HL-60/S4 (cell line): ENCODE data around the gene HMCN1.

ENCODE experiments used
- in situ Hi-C: fragments of 300-500 bp; cut with MboI; formaldehyde crosslinking; loops from 2 replicates; pipeline ENCODE4 v1.14.3; 2022; ENCODE audit warnings: low sequenced_read_pairs

HMCN1 gene

DNA sequence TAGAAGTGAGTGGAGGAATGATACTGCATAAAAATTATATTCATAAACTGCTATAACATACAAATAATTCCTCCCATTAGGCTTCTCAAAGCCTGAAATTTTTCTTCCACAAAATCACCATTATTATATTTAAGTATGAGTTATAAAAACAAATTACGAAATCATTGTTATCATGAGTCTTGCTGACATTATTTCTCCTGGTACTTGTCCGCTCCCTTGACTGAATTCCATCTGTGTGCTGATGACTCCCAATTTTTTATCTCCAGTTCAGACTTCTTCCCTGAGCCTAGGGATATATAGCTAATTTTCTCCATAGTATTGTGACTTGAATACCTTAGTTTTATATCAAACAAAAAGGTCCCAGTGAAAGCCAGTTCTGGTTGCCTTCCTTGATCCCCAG lies 268.2 kb downstream of the HMCN1 start:
- in situ Hi-C loops: no loop called here

GRCh38 chr1:186009039-186009737 lies 275.0 kb downstream of the HMCN1 start:
- in situ Hi-C loops: no loop called here

DNA sequence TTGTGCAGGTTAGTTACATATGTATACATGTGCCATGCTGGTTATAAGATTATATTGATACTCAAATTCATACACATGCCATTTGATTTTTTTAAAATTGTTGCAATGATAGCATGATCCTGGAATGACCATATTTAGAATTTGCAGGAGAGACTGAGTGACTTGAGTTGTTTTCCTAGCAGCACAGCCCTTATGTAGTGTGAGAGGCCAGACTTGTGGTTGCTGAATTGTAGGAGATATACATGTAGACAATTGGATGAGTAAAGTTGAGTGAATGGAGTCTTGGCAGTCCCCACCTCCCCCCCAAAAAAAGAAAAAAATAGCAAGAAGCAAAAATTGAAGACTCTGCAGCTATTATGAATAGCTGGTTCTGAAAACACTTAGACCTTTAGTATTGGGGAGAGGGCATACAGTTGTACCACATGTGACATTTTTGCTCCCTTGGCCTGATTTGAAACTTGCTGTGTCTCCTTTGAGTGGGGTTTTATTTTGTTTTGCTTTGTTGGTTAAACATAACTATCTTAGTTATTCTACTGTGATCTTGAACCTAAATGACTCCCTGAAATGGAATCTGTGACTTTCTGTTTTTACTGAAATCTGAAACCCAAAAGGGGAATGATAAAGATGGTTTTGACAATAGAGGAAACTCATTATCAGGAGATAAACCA lies 280.3 kb downstream of the HMCN1 start:
- in situ Hi-C loops: no loop called here

DNA sequence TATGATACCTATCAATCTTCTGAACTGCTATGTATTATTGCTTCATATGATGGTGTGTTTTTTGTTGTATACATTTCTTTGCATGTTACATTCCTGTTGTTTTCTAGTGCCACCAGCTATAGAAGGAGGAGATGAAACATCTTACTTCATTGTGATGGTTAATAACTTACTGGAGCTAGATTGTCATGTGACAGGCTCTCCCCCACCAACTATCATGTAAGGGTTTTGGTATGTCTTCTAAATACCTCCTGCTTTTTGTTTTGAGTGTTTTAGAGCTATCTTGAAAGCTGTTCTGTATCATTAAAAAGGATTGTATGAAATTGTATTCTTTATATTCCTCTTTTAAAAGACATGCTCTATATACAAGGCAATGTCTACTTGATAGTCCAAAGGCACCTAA lies 282.7 kb downstream of the HMCN1 start:
- in situ Hi-C loops: no loop called here

DNA sequence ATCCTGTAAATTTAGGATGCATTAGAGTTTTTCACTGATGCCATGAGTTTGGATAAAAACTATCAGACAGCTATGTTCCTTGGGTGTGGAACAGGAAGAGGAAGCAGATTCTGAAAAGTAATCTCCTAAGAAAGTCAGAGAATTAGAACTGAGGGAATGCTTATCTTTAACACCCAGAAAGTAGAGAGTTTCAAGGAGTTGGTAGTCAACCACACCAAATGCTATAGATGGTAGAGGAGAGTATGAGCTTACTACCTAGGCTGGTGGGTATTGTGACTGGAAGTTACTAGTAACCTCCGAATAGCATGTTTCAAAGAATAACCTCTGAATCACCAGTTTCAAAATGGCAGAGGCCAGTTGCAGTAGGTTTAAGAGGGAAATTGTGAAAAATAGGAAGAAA lies 288.0 kb downstream of the HMCN1 start:
- in situ Hi-C loops: no loop called here

DNA sequence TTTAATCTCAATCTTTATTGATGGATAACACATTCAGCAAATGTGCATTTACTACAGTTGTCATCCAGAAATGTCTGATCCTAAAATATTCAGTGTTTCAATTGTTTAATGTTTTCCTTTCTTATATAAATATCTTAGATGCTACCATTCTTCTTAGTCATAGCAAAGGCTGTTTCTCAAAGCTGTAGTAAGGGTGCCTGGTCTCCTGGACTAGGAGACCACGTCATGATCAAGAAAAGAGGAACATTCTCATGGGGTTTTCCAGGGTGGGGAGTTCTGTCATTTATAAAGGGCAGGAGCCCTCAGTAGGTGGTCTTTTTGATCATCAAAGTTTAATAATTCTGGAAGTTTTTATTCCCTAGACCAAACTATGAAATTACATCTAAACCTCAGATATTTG lies 292.8 kb downstream of the HMCN1 start:
- in situ Hi-C loops: no loop called here

DNA sequence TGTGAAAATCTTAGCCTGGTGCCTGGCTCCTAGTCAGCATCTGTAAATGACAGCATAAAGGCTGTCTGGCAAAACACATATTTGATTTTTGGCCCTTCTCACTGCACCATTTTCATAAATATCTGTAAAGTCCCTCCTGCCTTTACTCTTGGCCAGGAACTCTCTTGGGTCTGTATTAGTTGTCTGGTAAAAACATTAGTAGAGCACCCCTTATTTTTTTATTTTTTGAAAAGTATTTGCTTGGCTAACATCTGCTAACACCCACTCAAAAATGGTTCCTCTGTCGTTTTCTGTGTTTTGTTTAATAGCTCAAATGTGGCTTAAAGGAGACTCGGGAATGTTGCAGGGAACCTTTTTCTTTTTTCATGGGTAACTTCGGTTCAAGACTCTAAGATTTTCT lies 293.4 kb downstream of the HMCN1 start:
- in situ Hi-C loops: no loop called here

DNA sequence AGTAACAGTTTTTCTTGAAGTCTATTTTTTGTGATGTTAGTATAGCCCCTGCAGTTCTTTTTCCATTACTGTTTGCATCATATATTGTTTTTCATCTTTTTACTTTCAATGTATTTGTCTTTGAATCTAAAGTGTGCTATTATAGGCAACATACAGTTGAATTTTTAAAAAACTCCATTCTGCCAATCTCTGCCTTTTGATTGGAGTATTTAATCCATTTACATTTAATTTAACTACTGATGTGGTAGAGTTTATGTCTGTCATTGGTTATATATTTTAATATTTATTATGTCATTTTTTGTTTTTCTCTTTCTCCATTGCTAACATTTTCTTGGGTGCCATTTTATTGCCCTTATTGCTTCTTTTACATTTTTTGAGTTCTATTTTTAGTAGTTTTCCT lies 296.3 kb downstream of the HMCN1 start:
- in situ Hi-C loops: no loop called here

DNA sequence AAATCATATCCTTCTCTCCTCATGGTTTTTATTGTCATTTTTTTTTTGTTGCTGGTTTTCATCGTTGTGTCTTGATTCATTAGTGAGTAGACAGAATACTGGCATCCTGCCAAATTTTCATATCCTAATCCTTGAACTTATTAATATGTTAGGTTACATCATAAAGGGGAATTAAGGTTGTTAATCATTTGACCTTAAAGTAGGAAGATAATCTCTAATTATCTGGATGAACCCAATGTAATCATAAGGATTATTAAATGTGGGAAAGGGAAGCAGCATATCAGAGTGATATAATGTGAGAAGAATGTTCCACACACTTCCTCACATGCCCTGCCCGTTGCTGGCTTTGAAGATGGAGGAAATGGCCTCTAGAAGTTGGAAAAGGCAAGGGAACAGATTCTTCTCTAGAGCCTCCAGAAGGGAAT lies 299.7 kb downstream of the HMCN1 start:
- in situ Hi-C loops: no loop called here

DNA sequence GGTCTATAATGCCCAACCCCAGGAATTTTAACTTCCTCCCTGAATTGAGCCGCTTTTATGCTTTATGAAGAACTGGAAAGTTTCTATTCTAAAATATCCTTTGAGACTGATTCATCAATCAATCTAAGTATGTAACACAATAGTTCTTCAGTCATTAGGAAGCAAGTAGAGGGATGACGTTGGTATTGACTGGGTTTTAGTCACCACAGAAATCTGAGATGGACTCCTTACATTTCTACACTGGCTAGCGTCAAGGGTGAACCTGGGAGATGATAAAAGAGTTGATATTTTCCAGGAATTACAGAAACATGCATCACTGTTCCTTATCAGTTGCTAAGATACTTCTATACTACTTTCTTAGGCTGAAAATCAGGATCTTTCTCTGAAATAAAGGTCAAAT lies 308.0 kb downstream of the HMCN1 start:
- in situ Hi-C loops: no loop called here

- in situ Hi-C loops: no loop called here
Measured at GRCh38 chr1:186043296-186043695, 309.1 kb downstream of the HMCN1 start.

DNA sequence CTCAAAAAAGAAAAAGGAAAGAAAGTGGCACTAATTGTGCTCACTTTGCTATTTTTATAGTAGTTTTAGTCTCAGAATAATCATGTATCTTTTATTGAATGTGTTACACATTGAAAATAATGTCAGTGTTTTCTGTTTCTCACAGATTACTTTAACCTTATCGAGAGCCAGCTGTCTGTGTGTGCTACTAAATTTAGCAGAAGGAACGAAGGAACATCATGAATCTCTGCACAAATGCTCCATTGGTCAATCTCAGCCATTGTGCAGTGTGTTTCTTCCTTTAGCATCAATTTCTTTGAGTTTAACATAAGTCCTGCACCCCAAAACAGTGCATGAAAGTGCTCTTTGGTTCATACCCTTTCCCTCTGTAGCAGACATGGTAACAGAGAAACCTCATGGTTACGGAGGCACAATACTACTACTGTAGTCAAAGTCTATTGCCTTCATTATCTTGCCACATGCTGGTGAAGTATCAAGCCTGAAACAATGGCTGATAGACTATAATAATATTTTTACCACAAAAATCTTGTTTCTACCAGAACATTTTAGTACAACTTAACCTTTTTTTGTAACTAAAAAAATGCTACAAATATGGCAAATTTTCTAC lies 310.0 kb downstream of the HMCN1 start:
- in situ Hi-C loops: no loop called here

- in situ Hi-C loops: no loop called here
Measured at GRCh38 chr1:186046437-186047211, 312.4 kb downstream of the HMCN1 start.

DNA sequence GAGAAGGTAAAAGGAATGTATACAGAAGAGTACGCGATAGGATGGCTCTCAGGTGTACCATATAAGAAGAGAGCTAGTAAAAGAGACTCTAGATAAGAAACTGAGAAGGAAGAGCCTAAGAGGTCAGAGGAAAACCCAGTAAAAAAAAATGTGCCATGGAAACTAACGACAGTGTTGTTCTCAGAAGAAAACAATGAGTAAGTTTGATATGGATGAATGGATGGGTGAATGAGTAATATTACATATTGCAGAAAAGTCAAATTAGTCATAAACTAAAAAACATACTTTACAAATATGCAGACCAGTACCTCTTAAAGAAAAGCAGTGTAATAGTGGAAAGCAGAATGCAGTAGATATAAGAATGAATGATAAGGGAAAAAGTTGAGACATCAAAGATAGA lies 316.2 kb downstream of the HMCN1 start:
- in situ Hi-C loops: no loop called here

DNA sequence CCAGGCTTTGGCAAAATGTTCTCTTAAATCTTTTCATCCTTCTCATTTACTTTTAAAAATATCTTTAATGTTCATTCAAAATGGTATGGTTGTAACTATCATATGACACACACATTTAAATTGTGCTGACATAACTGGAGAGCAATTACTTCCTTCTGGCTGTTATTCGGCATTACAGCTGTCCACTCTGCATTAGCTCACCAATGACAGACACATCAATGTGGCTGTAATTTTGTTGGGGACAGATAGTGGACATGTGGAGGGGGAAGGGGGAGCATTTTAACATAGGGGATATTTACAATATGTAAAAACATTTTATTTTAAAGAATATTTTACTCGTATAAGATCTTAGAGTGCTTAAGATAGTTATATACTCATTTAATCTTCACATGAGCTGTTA lies 319.8 kb downstream of the HMCN1 start:
- in situ Hi-C loops: no loop called here

GRCh38 chr1:186054932-186055331 lies 320.7 kb downstream of the HMCN1 start:
- in situ Hi-C loops: no loop called here

GRCh38 chr1:186055846-186056245 lies 321.7 kb downstream of the HMCN1 start:
- in situ Hi-C loops: no loop called here

DNA sequence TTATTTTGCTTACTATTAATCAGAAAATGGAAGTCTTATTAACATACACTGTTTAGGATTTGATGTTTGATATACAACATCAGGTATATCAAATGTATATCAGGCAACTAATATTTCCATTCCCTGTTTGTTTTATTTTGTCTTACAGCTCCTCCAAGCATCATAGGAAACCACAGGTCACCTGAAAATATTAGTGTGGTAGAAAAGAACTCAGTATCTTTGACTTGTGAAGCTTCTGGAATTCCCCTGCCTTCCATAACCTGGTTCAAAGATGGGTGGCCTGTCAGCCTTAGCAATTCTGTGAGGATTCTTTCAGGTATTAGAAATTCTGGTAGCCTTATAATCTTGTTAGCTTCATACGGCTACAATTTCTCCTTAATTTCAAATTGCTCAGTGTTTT lies 322.9 kb downstream of the HMCN1 start:
- in situ Hi-C loops: no loop called here

GRCh38 chr1:186059311-186059710 lies 325.1 kb downstream of the HMCN1 start:
- in situ Hi-C loops: no loop called here

DNA sequence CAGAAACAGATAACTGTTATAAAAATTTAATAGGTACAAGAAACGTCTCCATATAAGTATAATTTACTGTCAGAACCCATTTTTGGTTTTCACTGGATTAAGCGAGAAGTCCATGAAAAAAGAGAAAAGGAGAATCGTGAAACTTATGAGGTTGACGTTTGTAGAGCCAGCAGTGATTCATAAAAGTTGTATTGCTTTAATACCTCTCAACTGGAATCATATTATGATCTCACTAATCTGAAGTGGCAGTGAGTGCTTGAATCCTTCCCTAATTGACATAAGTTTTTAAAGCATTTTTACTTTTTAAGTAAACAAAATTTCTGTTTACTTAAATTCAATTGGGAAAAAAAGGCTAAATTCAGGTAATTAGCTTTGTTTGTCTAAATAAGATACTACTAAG lies 325.6 kb downstream of the HMCN1 start:
- in situ Hi-C loops: no loop called here

DNA sequence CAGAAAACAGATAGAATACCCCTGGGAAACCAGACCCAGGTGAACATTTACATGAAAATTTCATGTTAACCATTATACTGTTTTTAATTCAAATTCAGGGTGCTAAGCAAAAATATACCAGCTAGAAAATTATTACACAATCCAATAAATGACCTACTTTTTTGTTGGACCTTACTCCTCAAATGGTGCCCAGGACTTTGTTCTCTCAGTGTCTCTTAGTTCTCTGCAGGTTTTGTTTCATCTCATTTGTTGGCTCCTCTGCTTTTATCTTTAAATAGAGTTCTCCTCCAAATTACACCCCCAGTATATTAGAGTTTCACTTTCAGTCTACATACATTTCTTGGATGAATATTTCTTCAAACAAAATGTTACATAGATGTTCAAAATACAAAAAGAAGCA lies 326.0 kb downstream of the HMCN1 start:
- in situ Hi-C loops: no loop called here
